Mucosa of descending colon (tissue), 3 donors: ENCODE data around the gene FAM81B. TPM values are rescaled to one million over a fixed set of nuclear protein-coding genes. Genes with fewer than 3 reads are reported as not detected.

Experiments
- ATAC-seq: fragments of 200-7000 bp; cut with Tn5 transposase; one replicate; pipeline ENCODE4 v1.9.1; 2020; ENCODE audit warnings: mild to moderate bottlenecking, moderate library complexity
- DNase-seq, 3 donors: peaks; one replicate each; pipeline ENCODE4 v3.0.0-alpha.2; 2020
- H3K36me3 ChIP-seq: fragments of 200-600 bp; one replicate; pipeline ENCODE4 v1.8.0; 2021; ENCODE audit warnings: low read depth, mild to moderate bottlenecking
- H3K4me1 ChIP-seq: fragments of 200-600 bp; one replicate; pipeline ENCODE4 v1.8.0; 2021; ENCODE audit warnings: low read depth, mild to moderate bottlenecking
- H3K4me3 ChIP-seq: fragments of 200-600 bp; one replicate; pipeline ENCODE4 v1.8.0; 2021; ENCODE audit warnings: mild to moderate bottlenecking
- H3K9me3 ChIP-seq: fragments of 200-600 bp; one replicate; pipeline ENCODE4 v1.8.0; 2021; ENCODE audit warnings: mild to moderate bottlenecking
- intact Hi-C, 2 donors: fragments of 100-400 bp; cut with DNase I in 1 of 2; cut with micrococcal nuclease in 1 of 2; formaldehyde crosslinking; loops; one replicate each; pipeline versions ENCODE4 v1.11.0 to v1.11.1; 2022; cut with DNase I, micrococcal nuclease
- total RNA-seq, 3 donors: library from RNA; stranded (reverse); fragmentation: NEBNext Ultra II Directional in 2 of 3; extraction: Animal tissue kit (Norgen Biotek cat#: 25700) in 2 of 3; gene quantifications; one replicate each; pipeline versions ENCODE4 v1.2.1 to v1.2.4, GENCODE V29; 2021 to 2023
- TF ChIP-seq, protein P1 (sequence below): fragments of 200-600 bp; IDR thresholded peaks from one replicate; pipeline ENCODE4 v1.8.0; 2022; ENCODE audit warnings: antibody characterized with exemption, mild to moderate bottlenecking
- donor health status: DM: no; HTN: no; CAD: no; lungs with moderate emphysema.
- donor health status: DM: no; HTN: no; CAD: no.
- donor health status: DM: no; HTN: yes; CAD: no.

FAM81B gene
- total RNA-seq, 3 donors from 2014 or later: not detected

DNA sequence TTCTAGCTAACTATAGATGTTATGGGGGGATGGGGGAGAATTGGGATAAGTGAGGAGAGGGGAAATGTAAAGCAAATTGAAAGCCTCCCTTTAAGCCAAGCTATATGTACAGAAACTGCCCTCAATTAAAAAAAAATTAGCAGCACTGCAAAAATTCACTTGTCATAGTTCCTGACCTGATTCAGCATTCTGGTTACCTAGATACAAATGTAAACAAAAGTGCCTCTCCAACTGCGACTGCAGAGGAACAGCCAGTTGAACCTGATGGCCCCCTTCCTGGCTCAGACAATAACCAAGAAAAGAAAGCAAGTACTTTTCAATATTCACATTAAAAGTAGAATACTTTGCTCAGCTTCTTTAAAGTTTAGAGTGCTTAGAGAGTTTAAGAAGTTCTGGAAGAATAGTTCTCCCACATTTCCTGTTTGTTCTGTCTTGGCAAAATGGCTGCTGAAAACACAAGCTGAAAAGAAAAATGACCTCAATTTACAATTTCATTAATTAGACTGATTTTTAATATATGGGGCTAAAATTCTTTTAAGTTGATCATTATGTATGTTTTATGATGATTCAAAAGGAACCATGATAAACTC lies 1.5 kb downstream of the FAM81B start:
- Histone ChIP-seq H3K4me1 (no peaks in the 10 kb centered on the region), H3K4me3 (no peak overlapping the region), H3K9me3 (no peaks in the 10 kb centered on the region), H3K36me3 (no peaks in the 10 kb centered on the region)
- TF ChIP-seq, protein P1, sequence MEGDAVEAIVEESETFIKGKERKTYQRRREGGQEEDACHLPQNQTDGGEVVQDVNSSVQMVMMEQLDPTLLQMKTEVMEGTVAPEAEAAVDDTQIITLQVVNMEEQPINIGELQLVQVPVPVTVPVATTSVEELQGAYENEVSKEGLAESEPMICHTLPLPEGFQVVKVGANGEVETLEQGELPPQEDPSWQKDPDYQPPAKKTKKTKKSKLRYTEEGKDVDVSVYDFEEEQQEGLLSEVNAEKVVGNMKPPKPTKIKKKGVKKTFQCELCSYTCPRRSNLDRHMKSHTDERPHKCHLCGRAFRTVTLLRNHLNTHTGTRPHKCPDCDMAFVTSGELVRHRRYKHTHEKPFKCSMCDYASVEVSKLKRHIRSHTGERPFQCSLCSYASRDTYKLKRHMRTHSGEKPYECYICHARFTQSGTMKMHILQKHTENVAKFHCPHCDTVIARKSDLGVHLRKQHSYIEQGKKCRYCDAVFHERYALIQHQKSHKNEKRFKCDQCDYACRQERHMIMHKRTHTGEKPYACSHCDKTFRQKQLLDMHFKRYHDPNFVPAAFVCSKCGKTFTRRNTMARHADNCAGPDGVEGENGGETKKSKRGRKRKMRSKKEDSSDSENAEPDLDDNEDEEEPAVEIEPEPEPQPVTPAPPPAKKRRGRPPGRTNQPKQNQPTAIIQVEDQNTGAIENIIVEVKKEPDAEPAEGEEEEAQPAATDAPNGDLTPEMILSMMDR: no peak
- ATAC-seq (no peak), DNase-seq (no peak)
- intact Hi-C loops: no loop called here

DNA sequence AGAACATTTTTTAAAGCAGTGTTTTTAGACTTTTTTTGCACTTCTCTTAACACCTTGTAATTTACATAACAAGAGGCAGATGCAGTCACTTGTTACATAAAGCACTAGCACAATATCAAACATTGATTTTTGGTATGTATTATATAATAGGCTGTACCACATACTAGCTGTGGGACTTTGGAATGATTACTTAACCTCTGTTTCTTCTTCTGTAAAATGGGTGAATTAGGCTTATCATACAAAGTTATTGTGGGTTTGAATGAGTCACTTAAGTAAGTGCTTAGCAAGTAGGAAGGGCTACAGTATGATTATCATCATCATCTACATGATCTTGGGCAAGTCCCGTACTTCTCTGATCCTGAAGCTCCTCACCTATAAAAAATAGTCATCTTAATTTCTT lies 2.1 kb downstream of the FAM81B start:
- H3K9me3 ChIP-seq: no peaks in the 10 kb centered on the region
- H3K36me3 ChIP-seq: no peaks in the 10 kb centered on the region
- ATAC-seq: no peak
- H3K4me1 ChIP-seq: no peaks in the 10 kb centered on the region
- TF ChIP-seq, protein P1: no peak
- intact Hi-C loops: no loop called here
- no peak for DNase-seq
- no peak overlapping the region for H3K4me3 ChIP-seq

DNA sequence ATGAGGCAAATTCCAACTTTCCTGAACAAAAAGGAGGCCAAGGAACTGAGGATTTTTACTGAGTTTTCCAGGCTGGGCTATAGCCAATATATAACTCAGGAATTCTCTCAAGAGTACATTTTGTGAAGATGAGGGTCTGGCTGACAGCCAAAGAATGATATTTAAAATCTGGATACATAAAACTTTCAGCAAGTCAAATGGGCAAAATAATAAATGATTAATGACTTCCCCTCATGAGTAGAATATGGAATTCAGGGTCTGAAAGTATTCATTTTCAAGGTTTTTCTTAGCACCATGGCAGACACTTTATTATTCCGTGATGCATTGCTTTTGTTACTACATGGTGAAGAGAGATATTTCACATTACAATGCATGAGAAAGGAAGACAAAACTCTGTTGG lies 7.8 kb downstream of the FAM81B start:
- TF ChIP-seq, protein P1: no peak
- Histone ChIP-seq H3K36me3 (no peaks in the 10 kb centered on the region), H3K4me3 (no peak overlapping the region), H3K4me1 (no peaks in the 10 kb centered on the region), H3K9me3 (no peaks in the 10 kb centered on the region)
- ATAC-seq (no peak), DNase-seq (no peak)
- intact Hi-C loops: no loop called here

DNA sequence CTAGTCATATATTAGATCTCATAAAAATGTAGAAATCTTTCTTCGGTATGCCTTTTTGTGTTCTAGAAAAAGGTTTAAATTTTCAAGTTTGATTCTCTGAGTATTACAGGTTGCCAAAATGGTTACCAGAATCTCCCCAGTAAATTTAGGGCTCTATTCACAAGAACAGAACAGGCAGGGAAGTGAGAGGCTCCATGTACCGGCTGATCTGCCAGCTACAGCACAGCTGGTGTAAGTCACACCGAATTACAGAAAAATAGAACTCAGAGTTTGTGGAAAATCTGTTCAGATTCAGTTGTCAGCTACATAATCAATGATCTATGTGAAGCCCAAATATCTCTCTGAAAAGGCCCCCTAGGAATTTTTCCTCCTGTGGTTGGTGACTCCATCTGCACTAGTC lies 10.5 kb downstream of the FAM81B start:
- H3K4me3 ChIP-seq: no peak overlapping the region
- H3K36me3 ChIP-seq: no peaks in the 10 kb centered on the region
- ATAC-seq (no peak), DNase-seq (no peak)
- no peaks in the 10 kb centered on the region for H3K4me1 ChIP-seq
- intact Hi-C loops: no loop called here
- TF ChIP-seq, protein P1: no peak
- no peaks in the 10 kb centered on the region for H3K9me3 ChIP-seq

DNA sequence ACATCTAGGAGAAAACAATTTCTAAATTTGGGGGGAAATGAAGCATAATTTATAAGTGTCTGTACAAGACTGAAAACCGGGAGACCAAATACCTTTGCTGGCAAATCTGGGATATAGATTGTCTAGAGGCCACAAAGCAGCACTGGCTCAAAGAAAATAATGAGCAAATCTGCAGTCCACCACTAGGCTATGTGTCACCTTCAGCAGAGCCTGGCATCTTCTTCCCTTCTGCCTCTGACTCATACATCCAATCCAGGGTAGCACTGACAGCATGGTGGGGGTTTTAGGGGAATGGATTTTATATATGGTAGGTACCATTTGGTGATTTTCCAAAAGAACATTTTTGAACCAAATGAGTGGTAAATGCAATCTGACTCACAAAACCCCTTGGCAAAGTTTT lies 12.8 kb downstream of the FAM81B start:
- Histone ChIP-seq H3K4me3 (no peak overlapping the region), H3K4me1 (no peaks in the 10 kb centered on the region), H3K9me3 (no peaks in the 10 kb centered on the region), H3K36me3 (no peaks in the 10 kb centered on the region)
- intact Hi-C loops: no loop called here
- DNase-seq (no peak), ATAC-seq (no peak)
- TF ChIP-seq, protein P1: no peak
